AG04450 (cell line): Measurements from ENCODE around the gene NEDD4. TPM values are rescaled to one million over a fixed set of nuclear protein-coding genes. Genes with fewer than 3 reads are reported as not detected.
"Not testable (repeated sequence)": the region's sequence is repeated elsewhere in the genome, so short reads cannot be mapped to it uniquely, and the experiment has no call there.

Experiments
- CTCF ChIA-PET: fragments of 300-600, 350-600 bp; formaldehyde crosslinking; extraction: SDS; loops from one replicate; lab custom pipeline; 2022; ENCODE audit warnings: antibody characterized with exemption, inconsistent platforms; lab: Charles Lee
- POLR2A ChIA-PET: fragments of 350-600 bp; formaldehyde crosslinking; extraction: SDS; loops from one replicate; lab custom pipeline; 2021; ENCODE audit warnings: antibody characterized with exemption, inconsistent platforms; lab: Yijun Ruan, JAX
- DNase-seq: peaks from one replicate; pipeline ENCODE4 v3.0.0-alpha.2; 2011; ENCODE audit warnings: low read depth, low spot score
- H3K27ac ChIP-seq: one replicate; pipeline ENCODE4 v1.5.1; 2012; ENCODE audit warnings: low read depth, low read length, control low read depth
- H3K27me3 ChIP-seq: one replicate; pipeline ENCODE4 v1.6.0; 2012; ENCODE audit warnings: low read length; ENCODE audit not compliant: control insufficient read depth, insufficient read depth
- H3K4me3 ChIP-seq: 2 replicates; pipeline ENCODE4 v1.5.1; 2011; ENCODE audit warnings: mild to moderate bottlenecking, low read depth, low read length, control low read depth
- H3K9me3 ChIP-seq: 2 replicates; pipeline ENCODE4 v1.5.1; 2012; ENCODE audit warnings: low read length; ENCODE audit not compliant: control insufficient read depth, insufficient read depth
- polyA plus RNA-seq: library from polyadenylated mRNA; depleted of rRNA; stranded (reverse); fragments of >200 nt; gene quantifications from 2 replicates; pipeline ENCODE4 v1.2.3, GENCODE V29; 2011
- TF ChIP-seq, protein P1 (sequence below): IDR thresholded peaks from 2 replicates; pipeline ENCODE4 v1.5.1; 2011; ENCODE audit warnings: low read depth, low read length, control low read depth, inconsistent platforms

Gene NEDD4
- polyA plus RNA-seq, 1 experiment, result 57.8 TPM

DNA sequence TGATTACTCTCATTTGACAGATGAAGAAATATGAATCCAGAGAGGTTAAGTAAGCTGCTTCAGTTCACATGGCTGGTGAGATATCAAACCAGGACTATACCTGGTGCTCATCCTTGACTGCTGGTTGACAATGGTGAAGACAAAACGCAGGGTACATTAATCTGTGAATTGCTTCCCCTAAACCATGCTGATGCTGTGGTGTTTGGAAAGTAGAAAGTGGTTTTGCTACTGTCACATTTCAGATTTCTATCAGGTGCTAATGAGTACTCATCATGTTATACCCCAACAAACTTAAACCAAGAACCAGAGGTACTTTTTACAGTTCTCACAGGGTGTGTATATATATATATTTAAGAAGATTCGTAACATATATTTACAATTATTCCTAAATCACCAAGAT, 165.5 kb downstream of the NEDD4 start:
- H3K27me3 ChIP-seq, result no peaks in the 10 kb centered on the region
- DNase-seq, result no peak
- no peak overlapping the region for H3K27ac ChIP-seq
- ChIA-PET POLR2A (no interaction called here), CTCF (no interaction called here)
- H3K9me3 ChIP-seq, result no peaks in the 10 kb centered on the region
- no peak overlapping the region for H3K4me3 ChIP-seq
- TF ChIP-seq, protein P1, sequence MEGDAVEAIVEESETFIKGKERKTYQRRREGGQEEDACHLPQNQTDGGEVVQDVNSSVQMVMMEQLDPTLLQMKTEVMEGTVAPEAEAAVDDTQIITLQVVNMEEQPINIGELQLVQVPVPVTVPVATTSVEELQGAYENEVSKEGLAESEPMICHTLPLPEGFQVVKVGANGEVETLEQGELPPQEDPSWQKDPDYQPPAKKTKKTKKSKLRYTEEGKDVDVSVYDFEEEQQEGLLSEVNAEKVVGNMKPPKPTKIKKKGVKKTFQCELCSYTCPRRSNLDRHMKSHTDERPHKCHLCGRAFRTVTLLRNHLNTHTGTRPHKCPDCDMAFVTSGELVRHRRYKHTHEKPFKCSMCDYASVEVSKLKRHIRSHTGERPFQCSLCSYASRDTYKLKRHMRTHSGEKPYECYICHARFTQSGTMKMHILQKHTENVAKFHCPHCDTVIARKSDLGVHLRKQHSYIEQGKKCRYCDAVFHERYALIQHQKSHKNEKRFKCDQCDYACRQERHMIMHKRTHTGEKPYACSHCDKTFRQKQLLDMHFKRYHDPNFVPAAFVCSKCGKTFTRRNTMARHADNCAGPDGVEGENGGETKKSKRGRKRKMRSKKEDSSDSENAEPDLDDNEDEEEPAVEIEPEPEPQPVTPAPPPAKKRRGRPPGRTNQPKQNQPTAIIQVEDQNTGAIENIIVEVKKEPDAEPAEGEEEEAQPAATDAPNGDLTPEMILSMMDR, result no peak

DNA sequence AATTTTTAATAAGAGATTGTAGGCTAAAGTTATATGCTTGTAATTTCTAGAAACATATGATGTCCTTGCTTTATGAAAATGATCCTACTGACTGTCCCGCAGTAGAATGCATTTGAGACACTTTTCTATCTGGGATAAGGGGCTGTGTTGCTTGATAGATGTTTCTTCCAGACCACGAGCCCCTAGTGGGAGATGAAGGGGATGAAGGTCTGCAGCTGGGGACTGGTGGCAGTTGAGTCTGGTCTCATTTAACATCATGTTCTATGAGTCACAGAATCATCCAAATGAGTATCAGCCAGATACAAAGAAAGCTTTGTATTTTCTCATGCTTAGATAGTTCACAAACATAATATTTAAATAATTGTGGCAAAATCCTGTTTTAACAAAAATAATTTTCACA, 166.2 kb downstream of the NEDD4 start:
- POLR2A ChIA-PET, result no interaction called here
- CTCF ChIA-PET, result interaction anchor here (1.4 kb wide), 1 partner anchor 19 kb away, joined by 4 read pairs; no protein-coding TSS in a partner anchor
- no peak for DNase-seq
- H3K27ac ChIP-seq, result no peak overlapping the region
- H3K9me3 ChIP-seq, result no peaks in the 10 kb centered on the region
- TF ChIP-seq, protein P1, result 0 out of 2 replicates have a peak, but pooled peaks have one; percentile 16
- H3K27me3 ChIP-seq, result no peaks in the 10 kb centered on the region
- no peak overlapping the region for H3K4me3 ChIP-seq

- TF ChIP-seq, protein P1, result no peak
- ChIA-PET CTCF (interaction anchor here (1.3 to 1.5 kb wide), 2 partner anchors 21 to 176 kb away, joined by 3 to 9 read pairs; no protein-coding TSS in a partner anchor), POLR2A (no interaction called here)
- H3K9me3 ChIP-seq, result no peaks in the 10 kb centered on the region
- H3K27me3 ChIP-seq, result no peaks in the 10 kb centered on the region
- no peak overlapping the region for H3K4me3 ChIP-seq
- H3K27ac ChIP-seq, result no peak overlapping the region
- no peak for DNase-seq
These were observed 168.4 kb downstream of the NEDD4 start for GRCh38 chr15:55824857-55825613.

- no peak overlapping the region for H3K4me3 ChIP-seq
- H3K27me3 ChIP-seq, result no peaks in the 10 kb centered on the region
- TF ChIP-seq, protein P1, result no peak
- ChIA-PET CTCF (no interaction called here), POLR2A (interaction anchor here (0.7 kb wide), 1 partner anchor 190 kb away, joined by 3 read pairs; no protein-coding TSS in a partner anchor)
- DNase-seq, result no peak
- no peaks in the 10 kb centered on the region for H3K9me3 ChIP-seq
- no peak overlapping the region for H3K27ac ChIP-seq
These were observed 169.6 kb downstream of the NEDD4 start for GRCh38 chr15:55823699-55824340.

DNA sequence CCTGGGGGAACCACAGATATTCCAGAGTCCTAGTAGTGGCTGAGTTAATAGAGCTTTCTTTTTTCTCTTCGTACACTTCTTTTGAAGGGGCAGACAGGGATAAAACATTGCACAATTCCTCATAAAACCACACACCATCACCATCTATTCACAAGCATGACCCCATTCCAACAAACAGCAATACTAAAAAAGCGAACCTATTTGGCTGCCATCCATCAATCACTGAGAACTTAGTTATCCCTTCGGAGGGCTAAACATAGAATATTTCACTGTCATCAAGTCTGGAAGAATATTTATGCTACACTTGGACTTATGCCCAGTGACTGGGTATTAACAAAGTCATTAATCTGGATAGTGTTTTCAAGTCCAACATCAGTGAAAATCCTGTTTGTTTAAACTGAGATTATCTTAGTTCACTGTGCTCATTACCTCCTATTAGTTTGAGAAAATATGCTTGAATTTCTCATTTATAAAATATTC, 170.2 kb downstream of the NEDD4 start:
- POLR2A ChIA-PET, result no interaction called here
- TF ChIP-seq, protein P1, result no peak
- peak; percentile 33 for DNase-seq
- CTCF ChIA-PET, result no interaction called here
- Histone ChIP-seq H3K9me3 (no peaks in the 10 kb centered on the region), H3K27me3 (no peaks in the 10 kb centered on the region), H3K4me3 (no peak overlapping the region), H3K27ac (no peak overlapping the region)

- H3K27ac ChIP-seq, POLR2A ChIA-PET, H3K9me3 ChIP-seq, H3K4me3 ChIP-seq, DNase-seq, H3K27me3 ChIP-seq: not testable (repeated sequence)
- CTCF ChIA-PET, result interaction anchor here (2.1 kb wide), 1 partner anchor 22 kb away, joined by 8 read pairs; no protein-coding TSS in a partner anchor
These were observed 171.7 kb downstream of the NEDD4 start for GRCh38 chr15:55821740-55822139.
